HG03558 (cell line): ENCODE measurements around the gene DUOXA1.
"Not testable (repeated sequence)": the region's sequence is repeated elsewhere in the genome, so short reads cannot be mapped to it uniquely, and the experiment has no call there.

Experiments used
- ATAC-seq: cut with Tn5 transposase; IDR thresholded peaks from one replicate; pipeline ENCODE4 v1.9.1; 2021; ENCODE audit warnings: moderate number of reproducible peaks; ENCODE audit not compliant: unreplicated experiment; ENCODE audit errors: extremely low read depth

DUOXA1 gene

DNA sequence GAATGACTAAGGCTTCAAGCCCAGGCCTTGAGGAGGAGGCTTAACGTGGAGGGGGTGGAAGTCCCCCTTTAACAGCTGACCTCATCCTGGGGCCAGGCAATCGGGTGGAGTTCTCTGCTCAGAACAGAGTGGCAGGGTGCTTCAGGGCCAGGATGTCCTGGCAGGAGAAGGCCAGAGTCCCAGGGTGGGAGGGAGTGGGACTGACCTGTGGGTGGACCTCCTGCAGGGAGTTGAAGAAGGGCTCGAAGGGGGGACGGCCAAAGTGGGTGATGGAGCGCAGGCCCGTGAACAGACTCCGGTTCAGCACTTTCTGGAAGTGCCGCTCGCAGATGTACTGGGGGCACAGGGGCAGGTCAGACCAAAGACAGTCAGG is 35.3 kb downstream of the DUOXA1 start:
- no peak for ATAC-seq

DNA sequence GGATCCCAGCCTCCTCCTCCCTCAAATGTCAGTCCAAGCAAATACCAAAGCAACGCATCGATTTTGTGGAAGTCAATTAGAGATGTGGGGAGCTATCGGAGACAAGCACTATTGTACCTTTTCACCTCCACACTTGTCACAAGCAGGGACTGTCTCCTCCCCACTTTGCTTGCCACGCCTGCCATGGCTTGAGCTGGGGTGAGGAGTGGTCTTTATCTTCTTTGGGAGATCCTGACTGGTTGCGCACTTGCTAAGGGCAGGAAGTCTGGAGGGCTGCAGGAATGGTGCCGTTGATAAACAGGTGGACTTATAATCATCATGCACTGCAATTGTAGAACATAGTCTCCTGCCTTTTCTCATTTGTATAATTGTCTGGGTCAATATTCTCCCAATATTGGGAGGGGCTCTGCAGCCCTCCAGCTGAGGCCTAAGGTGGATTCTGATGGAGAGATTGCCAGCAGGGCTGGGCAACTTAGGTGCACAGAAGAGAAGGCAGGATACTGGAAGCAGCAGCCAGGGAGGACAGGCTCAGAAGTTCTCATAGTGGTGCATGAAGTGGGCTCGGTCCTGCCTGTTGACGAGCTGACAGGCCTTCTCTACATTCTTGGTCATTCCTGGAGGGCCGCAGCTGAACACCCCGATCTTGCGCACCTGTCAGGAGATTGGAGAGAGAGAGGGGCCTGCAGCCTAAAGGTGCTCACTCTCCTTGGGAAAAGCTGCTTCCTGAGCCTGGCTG is 35.9 kb downstream of the DUOXA1 start:
- ATAC-seq: no peak

DNA sequence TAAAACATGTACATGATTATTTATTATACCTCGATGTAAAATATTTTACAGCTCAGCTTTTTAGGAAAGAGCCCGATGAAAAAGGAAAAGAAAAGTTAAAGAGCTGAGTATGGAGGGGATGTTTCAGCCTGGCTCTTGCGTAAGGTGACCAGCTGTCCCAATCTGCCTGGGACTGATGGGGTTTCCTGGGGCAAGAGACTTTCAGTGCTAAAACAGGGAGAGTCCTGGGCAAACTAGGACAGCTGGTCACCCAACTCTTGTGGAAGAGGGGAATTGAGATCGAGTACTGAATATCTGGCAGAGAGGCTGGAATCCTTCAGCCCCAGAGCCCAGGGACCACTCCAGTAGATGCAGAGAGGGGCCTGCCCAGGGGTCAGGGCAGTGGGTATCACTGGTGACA is 36.7 kb downstream of the DUOXA1 start:
- no peak for ATAC-seq

DNA sequence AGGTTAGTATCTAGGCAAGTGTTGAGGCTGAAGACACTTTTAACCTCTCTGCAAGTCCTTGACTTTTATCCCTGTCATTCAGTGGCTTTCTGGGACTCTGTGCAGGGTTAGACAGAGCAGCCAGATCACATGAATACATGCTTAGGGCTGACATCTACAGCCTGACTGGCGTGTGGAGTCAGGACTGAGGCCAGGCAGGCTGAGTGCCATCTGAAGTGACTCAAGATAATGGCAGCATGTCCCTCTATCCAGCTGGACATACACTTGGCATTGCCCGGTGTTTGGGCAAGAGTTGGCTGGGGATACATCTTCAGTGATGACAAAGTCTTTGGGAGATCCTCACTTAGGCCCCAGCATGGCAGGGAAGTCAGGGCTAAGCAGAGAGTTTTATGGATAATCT is 38.1 kb downstream of the DUOXA1 start:
- no peak for ATAC-seq

DNA sequence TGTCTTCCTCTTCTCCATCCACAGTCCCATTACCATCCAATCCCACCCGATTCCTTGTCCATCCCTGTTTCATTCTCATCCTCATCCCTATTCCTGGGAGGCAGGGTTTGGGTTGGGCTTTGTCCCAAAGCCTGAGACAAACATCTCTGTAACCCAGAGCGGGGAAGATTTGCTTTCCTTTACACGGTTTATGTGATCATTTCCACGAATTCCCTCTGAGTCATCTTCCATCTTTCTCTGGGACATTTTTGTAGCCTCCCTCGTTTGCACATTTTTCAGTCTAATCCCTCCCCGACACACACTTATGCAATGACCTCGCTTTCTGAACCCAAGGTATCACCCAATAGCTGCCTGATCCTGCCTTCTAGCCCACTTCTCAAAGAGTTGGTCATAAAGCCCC is 38.5 kb downstream of the DUOXA1 start:
- no peak for ATAC-seq

DNA sequence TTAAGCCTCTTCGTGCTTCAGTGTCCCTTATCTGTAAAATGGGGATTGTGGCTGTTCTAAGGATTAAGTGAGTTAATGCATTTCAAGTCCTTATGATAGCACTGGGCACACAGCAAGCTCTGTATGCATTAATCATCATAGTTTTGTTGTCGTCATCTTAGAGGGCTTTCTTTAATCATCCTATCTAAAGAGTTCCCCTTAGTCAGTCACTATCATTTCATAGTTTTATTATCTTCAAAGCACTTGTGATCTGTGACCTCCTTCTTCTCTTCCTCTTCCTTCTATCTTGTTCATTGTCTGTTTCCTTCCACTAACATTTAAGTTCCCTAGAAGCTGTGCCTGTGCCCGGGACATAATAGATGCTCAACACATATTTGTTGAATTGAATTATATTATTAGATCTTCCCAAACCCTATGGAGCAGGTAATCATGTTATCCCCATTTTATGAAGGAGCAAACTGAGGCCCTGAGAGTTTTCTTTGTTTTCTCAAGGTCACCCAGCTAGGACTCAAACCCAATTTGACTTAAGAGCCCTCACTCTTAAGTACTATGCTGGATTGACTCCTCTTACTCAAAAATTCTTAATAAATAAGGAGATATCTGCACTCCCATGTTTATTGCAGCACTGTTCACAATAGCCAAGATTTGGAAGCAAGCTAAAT is 39.8 kb downstream of the DUOXA1 start:
- ATAC-seq: no peak

DNA sequence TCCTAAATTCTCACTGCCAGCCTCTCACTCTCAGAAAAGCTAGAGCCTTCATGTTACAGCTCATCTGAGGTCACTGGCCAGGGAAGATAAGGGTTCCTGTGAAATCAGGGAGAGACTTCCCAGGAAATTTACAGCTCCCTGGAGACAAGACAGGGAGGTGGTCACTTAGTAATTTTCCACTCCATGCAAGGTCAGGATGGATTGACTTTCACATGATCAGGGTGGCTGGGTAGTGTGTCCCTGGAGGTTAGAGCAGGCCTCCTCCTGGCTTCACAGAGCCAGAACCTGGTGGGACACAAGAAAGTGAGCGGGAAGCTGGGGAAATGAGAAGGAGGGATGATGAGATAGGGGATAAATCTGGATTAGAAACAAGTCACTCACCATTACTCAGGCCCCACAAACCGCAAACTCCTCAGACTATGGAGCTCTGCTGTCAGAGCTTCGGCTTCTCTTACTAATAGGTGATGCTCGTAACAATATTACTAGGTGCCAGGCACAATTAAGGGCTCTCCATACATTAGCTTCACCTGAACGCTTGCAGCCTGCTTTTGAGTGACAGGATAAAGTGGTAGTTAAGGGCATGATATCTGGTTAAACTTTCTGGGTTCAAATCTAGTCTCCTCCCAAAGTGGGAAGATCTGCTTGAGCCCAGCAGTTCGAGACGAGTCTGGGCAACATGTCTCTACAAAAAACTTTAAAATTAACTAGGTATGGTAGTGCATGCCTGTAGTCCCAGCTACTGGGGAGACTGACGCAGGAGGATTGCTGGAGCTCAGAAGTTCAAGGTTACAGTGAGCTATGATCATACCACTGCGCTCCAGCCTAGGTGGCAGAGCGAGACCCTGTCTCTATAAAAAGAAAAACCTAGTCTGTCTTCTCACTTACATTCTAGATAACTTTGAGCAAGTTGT is 40.6 kb downstream of the DUOXA1 start:
- no peak for ATAC-seq

DNA sequence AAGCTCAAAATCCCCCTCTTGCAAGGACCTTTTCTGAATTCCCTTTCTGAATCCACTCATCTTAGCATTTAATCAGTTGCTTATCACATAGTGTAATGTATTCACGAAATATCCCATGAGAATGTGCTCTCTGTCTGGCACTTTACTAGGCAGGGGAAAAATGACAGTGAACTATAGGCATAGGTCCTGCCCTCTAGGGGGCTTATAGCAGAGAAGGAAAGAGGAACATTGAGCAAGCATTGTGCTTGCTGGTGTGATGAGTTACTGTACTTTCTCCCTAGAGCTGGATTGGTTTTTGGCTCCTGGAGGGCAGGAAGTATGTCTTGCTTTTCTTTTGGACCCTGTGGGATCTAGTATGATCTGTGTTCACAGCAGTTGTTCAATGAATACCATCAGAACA is 42.2 kb downstream of the DUOXA1 start:
- no peak for ATAC-seq

DNA sequence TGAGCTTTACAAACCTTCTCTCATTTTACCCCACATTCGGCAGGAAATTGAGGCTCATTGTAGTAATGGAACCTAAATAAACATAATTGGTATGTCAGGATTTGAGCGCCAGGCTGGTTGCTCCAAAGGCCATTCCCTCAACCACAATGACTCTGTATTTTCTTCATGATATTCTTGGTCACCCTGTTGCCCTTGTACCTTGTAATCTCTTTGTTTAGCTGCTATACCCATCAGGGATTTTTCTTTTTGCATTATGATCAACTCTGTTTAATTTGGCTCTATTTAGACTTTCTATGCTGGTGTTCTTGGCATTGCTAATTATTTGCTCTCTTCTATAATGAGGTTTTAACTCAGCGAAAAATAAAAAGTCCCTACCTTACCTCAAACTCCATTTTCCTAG is 45.5 kb downstream of the DUOXA1 start:
- no peak for ATAC-seq

DNA sequence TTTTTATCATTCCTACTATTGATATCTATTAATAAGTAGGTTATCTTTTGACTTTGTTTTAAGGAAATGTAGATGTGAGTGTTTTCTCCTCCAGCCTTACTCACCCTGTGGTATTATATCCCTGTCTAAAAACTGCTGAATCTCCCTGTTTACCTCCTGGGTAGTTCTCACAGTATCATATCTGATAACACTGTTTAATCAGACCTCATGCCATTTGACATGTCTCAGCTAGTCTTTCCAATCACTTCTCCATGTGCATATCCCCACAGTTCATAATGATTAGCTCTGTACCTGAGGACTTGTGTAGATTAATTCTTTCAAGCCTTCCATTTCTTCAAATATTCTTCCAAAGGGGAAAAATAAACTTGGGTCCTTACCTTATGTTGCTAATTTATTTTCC is 46.5 kb downstream of the DUOXA1 start:
- ATAC-seq: no peak

DNA sequence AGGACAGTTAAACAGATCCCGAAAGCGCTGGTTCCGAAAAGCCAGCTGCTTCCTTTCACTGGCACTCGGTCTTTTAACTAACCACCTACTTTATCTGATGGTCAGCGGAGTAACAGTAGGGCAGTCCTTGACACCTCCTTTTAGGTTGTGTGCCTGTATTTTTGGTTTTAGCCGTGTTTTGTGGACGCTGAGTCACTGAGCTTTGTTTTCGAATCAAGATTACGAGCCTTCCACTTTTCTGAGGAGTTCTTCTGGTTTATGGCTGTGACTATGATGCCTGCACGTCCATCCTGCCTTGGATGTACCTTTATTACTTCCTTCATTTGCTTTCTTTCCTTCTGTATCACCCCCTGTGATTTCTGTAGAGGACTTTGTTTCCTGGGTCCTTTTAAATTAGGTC is 47.3 kb downstream of the DUOXA1 start:
- ATAC-seq: not testable (repeated sequence)

DNA sequence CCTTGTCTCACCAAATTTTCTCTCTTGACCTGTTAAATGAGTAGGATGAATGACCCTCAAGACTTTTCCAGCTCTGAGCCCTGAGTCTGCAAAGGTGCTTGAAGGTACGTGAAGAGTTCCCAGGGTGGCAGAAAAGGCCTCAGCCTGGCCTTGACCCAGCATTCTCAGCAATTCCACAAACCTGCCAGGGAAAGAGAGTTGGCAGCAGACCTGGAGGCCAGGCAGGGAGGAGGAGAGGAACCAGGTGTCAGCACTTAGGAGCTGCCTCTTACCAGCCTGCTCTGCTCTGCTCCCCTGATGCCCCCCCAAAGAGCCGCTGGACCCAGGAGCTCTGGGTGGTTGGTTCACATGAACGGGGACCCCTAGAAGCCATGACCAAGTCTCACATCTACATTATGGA is 49.1 kb downstream of the DUOXA1 start:
- not testable (repeated sequence) for ATAC-seq

DNA sequence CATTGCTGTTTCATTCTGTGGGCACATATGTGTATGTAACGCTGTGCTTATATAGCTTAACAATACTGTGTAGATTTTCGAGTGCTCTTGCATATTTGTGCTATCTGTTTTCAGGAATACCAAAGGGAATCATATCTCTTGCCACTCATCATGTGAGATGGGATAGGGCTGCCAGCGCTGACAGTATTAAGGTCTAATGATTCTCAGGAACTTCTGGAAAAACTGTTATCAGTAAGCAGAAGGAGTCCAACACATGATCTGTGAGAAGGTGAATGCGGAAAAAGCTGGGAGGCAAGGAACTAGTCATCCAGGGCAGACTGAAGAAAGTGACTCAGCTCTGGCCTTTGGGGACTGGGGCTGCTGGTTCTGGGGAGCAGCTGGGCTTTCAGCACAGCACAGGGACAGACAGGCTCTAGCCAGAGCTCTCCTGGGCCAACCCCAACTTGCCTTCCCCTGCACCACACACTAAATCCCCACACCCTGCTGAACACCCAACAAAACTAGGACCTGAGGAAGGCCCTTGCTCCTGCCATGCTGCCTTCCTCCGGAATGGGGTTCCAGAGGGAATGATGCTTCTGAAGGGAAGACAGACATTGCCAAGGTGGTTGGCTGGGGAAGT is 49.9 kb downstream of the DUOXA1 start:
- ATAC-seq: not testable (repeated sequence)

DNA sequence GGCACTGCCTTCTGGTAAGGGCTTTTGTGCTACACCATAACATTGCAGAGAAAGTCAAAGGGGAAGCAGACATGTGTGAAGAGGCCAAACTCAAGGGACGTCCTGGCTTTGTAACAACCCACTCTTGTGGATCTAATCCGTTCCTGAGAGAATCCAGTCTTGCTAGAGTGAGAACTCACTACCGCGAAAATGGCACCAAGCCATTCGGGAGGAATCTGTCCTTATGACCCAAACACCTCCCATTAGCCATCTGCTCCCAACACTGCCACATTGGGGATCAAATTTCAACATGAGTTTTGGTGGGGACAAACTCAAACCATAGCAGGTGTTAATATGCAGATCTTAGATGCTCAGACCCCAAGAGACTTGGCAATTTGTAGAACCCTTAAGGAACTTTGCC is 50.5 kb downstream of the DUOXA1 start:
- not testable (repeated sequence) for ATAC-seq

DNA sequence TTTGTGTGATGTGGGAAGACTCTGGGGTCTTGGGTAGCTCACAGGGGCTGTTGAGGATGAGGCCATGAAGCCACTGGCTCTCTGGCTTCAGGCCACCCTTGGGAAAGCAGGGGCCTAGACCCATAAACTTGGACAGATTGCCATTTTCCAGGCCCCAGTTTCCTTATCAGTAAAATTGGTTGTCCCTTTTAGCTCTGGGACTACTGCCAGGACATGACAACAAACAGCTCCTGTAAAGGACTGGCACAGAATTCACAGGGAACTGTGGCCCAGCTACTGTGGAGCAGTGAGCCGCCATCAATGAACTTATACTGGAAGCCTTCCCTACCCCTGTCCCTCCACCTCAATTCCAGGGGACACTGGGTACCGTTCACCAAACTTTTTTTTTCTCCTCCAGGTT is 52.3 kb downstream of the DUOXA1 start:
- not testable (repeated sequence) for ATAC-seq

DNA sequence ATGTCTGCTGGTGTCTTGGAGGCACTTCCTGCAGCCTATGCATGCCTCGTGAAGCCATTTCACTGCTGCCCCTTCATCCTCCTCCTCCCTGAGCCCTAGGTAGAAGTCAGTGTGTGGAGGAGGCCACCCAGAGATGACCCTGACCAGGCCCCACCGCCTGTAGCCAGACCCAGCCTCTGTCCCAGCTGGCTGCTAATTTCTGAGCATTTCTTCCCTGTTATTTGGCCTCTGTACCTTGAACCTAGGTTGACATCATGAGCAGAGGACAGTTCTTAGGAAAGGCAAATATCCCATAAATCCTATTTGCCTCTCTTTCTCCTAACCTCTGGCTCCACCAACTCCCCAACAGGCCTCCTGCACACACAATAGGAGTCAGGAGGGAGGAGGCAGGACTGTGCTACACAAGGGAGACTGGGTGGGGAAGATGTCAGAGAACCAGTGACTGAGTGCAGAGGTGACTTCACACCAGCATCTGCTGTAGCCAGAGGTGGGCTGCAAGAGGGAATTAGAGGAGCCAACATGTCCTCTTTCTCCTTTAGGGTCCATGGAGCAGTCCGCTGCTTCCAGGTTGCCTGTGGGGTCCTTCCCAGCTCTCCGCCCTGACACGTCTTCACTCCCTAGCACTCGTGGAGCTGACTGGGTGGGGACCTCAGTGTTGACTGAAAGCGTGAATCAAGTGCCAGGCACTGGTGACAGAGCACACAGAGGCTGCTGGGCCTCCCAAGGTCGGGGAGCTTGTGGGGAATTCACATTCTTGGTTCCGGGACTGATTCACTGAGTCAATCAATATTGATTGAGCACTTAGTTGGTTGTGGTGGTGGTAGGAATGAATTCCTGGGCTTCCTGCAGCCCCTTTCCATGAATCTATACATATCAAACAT is 54.0 kb downstream of the DUOXA1 start:
- ATAC-seq: not testable (repeated sequence)

DNA sequence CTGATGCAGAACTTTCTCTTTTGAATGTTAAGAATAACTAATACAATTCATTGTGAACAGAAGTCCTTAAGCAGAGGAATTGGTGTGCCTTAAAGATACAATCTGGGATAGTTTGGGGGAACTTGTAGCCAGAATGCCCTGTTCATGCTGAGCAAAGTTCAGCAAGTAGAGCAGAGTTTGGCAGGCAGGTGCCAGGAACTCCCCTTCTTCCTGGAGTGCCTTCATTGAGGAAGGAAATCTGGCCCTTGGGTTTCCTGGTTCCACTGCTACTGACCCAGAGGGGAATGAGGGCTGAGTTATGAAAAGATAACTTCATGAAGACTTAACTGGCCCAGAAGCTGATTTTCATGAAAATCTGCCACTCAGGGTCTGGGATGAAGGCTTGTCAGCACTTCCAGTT is 56.1 kb downstream of the DUOXA1 start:
- not testable (repeated sequence) for ATAC-seq

DNA sequence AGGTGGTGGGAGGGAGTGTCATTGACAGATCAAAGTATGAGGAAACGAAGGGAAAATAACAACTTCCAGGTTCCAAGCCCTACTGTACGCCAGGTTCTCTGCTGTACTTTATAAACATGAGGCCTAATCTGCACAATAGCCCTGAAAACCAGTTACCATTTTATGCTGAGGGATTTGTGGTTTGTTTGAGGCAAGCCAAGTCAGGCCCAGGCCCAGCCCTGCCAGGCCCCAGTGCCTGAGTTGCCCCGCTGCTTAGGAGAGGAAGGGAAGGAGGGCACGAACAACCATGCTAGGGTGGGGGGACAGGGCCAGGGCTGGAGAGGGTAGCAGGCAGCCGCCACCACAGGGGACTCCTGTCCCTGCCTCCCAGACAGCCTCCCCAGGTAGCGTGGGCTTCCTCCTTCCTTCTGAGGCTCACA is 59.7 kb downstream of the DUOXA1 start:
- ATAC-seq: not testable (repeated sequence)
